PC-9 (cell line): Measurements from ENCODE around the gene PARP16. TPM values are rescaled to one million over a fixed set of nuclear protein-coding genes. Genes with fewer than 3 reads are reported as not detected.

ENCODE experiments used
- BruUV-seq: library from RNA; stranded (reverse); fragments of 400-500 nt; replicated peaks from 2 replicates; lab custom pipeline; 2021; lab: Mats Ljungman, UMichigan
- CTCF ChIA-PET: fragments of 300-600 bp; sonication (Branson Sonifier 250); formaldehyde crosslinking; loops from one replicate; lab custom pipeline; 2022; ENCODE audit warnings: antibody characterized with exemption; lab: Charles Lee
- POLR2A ChIA-PET: fragments of 300-600 bp; sonication (Branson Sonifier 250); formaldehyde crosslinking; loops from one replicate; lab custom pipeline; 2022; ENCODE audit warnings: antibody characterized with exemption; ENCODE audit not compliant: unreplicated experiment; lab: Charles Lee
- DNase-seq, 2 experiments: peaks; one replicate each; pipeline versions ENCODE4 v3.0.0 to v3.0.0-alpha.2; 2015 to 2022; ENCODE audit warnings: mixed read lengths in 1 of 2
- H2AFZ ChIP-seq: fragments of 200-600 bp; sonication (generic); 2 replicates; pipeline ENCODE4 v1.8.1; 2017; ENCODE audit warnings: antibody characterized with exemption
- H3F3A ChIP-seq: fragments of 200-600 bp; sonication (generic); 2 replicates; pipeline ENCODE4 v1.8.1; 2017; ENCODE audit warnings: antibody characterized with exemption, mild to moderate bottlenecking, low read depth; ENCODE audit not compliant: insufficient read depth
- H3K27ac ChIP-seq: fragments of 200-600 bp; sonication (generic); 2 replicates; pipeline ENCODE4 v1.6.1; 2016; ENCODE audit warnings: mixed run types
- H3K27me3 ChIP-seq: fragments of 200-600 bp; sonication (generic); 2 replicates; pipeline ENCODE4 v1.6.1; 2016; ENCODE audit warnings: low read depth, mixed run types; ENCODE audit not compliant: insufficient read depth
- H3K36me3 ChIP-seq: fragments of 200-600 bp; sonication (generic); 2 replicates; pipeline ENCODE4 v1.6.1; 2016; ENCODE audit warnings: low read depth, mixed run types
- H3K4me1 ChIP-seq: fragments of 200-600 bp; sonication (generic); replicated peaks from 2 replicates; pipeline ENCODE4 v1.6.1; 2016; ENCODE audit warnings: mixed run types; ENCODE audit not compliant: insufficient read depth
- H3K4me2 ChIP-seq: fragments of 200-600 bp; sonication (generic); 2 replicates; pipeline ENCODE4 v1.6.1; 2017; ENCODE audit warnings: mixed run types
- H3K4me3 ChIP-seq: fragments of 200-600 bp; sonication (generic); 2 replicates; pipeline ENCODE4 v1.6.1; 2016; ENCODE audit warnings: mixed run types
- H3K79me2 ChIP-seq: fragments of 200-600 bp; sonication (generic); 2 replicates; pipeline ENCODE4 v1.6.1; 2017; ENCODE audit warnings: low read depth, mixed run types
- H3K9me2 ChIP-seq: fragments of 200-600 bp; sonication (generic); 2 replicates; pipeline ENCODE4 v1.8.1; 2017; ENCODE audit warnings: mild to moderate bottlenecking; ENCODE audit not compliant: insufficient read depth
- H3K9me3 ChIP-seq: fragments of 200-600 bp; sonication (generic); 2 replicates; pipeline ENCODE4 v1.8.1; 2016; ENCODE audit warnings: low read depth; ENCODE audit not compliant: insufficient read depth
- H4K20me1 ChIP-seq: fragments of 200-600 bp; sonication (generic); 2 replicates; pipeline ENCODE4 v1.8.1; 2017; ENCODE audit not compliant: insufficient read depth
- EZH2 ChIP-seq: fragments of 200-600 bp; sonication (generic); IDR thresholded peaks from 2 replicates; pipeline ENCODE4 v1.8.0; 2017; ENCODE audit warnings: antibody characterized with exemption, low read depth
- intact Hi-C: fragments of 100-400 bp; cut with micrococcal nuclease; formaldehyde crosslinking; loops from one replicate; pipeline ENCODE4 v1.10.0; 2022; ENCODE audit not compliant: unreplicated experiment
- total RNA-seq: library from RNA; stranded (reverse); gene quantifications from 2 replicates; pipeline ENCODE4 v1.2.3, GENCODE V29; 2021
- TF ChIP-seq, protein P1 (sequence below): fragments of 200-600 bp; sonication (generic); conservative IDR thresholded peaks from 2 replicates; pipeline ENCODE4 v1.6.1; 2017; ENCODE audit warnings: mixed run types, antibody characterized with exemption, mild to moderate bottlenecking, moderate library complexity

PARP16 gene
- total RNA-seq, 1 experiment from 2014 or later: 12.3 TPM

DNA sequence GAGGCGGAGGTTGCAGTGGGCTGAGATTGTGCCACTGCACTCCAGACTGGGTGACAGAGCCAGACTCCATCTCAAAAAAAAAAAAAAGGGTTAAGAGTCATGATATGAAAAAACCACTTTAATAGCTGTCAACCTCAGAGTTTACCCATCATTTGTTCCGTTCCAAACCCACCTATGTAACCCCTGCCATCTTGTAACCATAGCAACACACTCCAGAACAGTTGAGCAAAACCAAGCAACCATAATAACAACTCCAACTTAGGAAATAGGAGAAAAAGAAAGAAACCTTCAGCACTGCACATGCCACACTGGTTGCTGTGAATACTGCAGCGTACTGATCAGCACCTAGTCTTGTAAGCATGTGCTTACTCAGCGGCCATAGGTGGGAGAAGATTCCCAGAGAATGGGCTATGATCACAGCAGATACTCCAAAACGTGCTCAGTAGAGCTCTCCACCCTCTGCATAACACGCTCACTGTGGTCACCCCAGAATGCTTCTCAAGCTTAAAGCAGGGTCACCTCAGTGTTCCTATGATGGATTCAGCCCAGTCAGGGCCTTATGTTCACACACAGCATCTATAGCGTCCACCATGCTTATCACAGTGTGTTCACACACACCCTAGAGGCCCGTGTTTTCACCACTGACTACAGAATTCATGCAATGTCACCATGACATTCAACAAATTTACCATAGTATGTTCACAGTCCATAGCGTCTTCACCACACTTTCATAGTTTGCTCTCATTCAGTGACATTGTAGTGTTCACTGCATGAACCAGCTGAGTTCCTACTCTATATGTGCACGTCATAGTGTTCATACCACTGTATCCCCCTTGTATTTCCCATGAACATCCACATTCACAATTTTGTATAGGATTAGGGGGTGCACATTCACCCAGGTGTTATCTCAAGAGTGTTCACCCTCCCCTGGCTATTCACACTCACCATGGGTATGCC is 68.9 kb downstream of the PARP16 start:
- ChIA-PET CTCF (no interaction called here), POLR2A (no interaction called here)
- no peak overlapping the region for H3K4me3 ChIP-seq
- no peak for TF ChIP-seq EZH2
- TF ChIP-seq, protein P1, sequence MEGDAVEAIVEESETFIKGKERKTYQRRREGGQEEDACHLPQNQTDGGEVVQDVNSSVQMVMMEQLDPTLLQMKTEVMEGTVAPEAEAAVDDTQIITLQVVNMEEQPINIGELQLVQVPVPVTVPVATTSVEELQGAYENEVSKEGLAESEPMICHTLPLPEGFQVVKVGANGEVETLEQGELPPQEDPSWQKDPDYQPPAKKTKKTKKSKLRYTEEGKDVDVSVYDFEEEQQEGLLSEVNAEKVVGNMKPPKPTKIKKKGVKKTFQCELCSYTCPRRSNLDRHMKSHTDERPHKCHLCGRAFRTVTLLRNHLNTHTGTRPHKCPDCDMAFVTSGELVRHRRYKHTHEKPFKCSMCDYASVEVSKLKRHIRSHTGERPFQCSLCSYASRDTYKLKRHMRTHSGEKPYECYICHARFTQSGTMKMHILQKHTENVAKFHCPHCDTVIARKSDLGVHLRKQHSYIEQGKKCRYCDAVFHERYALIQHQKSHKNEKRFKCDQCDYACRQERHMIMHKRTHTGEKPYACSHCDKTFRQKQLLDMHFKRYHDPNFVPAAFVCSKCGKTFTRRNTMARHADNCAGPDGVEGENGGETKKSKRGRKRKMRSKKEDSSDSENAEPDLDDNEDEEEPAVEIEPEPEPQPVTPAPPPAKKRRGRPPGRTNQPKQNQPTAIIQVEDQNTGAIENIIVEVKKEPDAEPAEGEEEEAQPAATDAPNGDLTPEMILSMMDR: no peak
- BruUV-seq: no TSS peak
- H3K9me3 ChIP-seq: no peaks in the 10 kb centered on the region
- intact Hi-C loops: no loop called here
- no peaks in the 10 kb centered on the region for H3K4me1 ChIP-seq
- H3K27me3 ChIP-seq: no peaks in the 10 kb centered on the region
- H3K9me2 ChIP-seq: no peaks in the 10 kb centered on the region
- H3F3A ChIP-seq: no peaks in the 10 kb centered on the region
- no peak overlapping the region for H2AFZ ChIP-seq
- no peaks in the 10 kb centered on the region for H3K36me3 ChIP-seq
- H3K27ac ChIP-seq: no peak overlapping the region
- no peak overlapping the region for H3K4me2 ChIP-seq
- no peak for DNase-seq
- no peaks in the 10 kb centered on the region for H3K79me2 ChIP-seq
- no peaks in the 10 kb centered on the region for H4K20me1 ChIP-seq

DNA sequence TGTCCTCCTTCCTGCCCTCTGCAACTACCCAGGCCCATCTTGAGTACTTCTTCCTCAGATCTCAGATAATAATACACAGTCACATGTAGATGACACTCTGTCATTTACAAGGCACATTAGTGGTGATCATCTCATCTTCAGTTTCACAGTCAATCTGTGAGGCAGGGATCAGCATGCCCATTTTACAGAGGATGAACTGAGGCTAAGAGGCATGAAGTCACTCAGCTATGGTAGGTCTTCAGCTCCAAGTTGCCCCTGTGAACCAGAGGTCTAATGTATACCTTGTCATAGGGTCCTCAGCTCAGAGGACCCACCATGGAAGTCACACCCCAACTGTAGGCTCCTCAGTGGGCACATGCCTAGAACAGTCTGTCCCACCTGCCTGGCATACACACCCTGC is 71.2 kb downstream of the PARP16 start:
- no peak overlapping the region for H3K4me2 ChIP-seq
- H3F3A ChIP-seq: peaks cover 2% of the 10 kb centered on the region; the same call in 1 of the 2 replicates
- no peak overlapping the region for H3K4me3 ChIP-seq
- H3K27me3 ChIP-seq: no peaks in the 10 kb centered on the region
- intact Hi-C loops: no loop called here
- no peaks in the 10 kb centered on the region for H3K79me2 ChIP-seq
- H4K20me1 ChIP-seq: no peaks in the 10 kb centered on the region
- H3K9me2 ChIP-seq: no peaks in the 10 kb centered on the region
- H3K4me1 ChIP-seq: peaks cover 18% of the 10 kb centered on the region
- H3K36me3 ChIP-seq: no peaks in the 10 kb centered on the region
- no peak for DNase-seq
- H2AFZ ChIP-seq: no peak overlapping the region
- BruUV-seq: no TSS peak
- no peak overlapping the region for H3K27ac ChIP-seq
- H3K9me3 ChIP-seq: no peaks in the 10 kb centered on the region
- POLR2A ChIA-PET: no interaction called here
- no peak for TF ChIP-seq EZH2
- TF ChIP-seq, protein P1: no peak
- CTCF ChIA-PET: no interaction called here

DNA sequence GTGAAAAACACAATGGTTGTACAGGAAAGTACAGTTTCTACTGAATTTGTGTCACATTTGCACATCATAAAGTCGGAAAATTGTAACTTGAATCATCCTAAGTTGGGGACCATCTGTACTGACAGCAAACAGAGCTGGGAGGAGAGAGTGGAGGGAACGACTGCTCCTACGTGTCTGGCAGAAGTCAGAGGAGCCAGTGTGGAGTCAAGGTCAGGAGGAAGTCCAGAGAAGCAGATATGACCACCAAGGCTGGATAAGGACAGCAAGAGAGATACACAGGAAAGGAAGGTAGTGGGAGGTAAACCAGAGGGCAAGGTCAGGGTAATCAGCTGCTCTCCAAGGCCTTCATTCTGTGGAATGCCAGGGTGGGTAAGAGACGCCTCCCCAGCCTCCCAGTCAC is 72.7 kb downstream of the PARP16 start:
- Histone ChIP-seq H3K9me2 (no peaks in the 10 kb centered on the region), H3K4me2 (no peak overlapping the region), H3K27ac (no peak overlapping the region), H3K9me3 (no peaks in the 10 kb centered on the region), H3K27me3 (no peaks in the 10 kb centered on the region), H3K36me3 (no peaks in the 10 kb centered on the region), H3K79me2 (no peaks in the 10 kb centered on the region), H4K20me1 (no peaks in the 10 kb centered on the region), H3K4me3 (no peak overlapping the region), H3F3A (peaks cover 17% of the 10 kb centered on the region; the same call in 1 of the 2 replicates), H2AFZ (no peak overlapping the region), H3K4me1 (peaks cover 33% of the 10 kb centered on the region)
- no peak for DNase-seq
- intact Hi-C loops: no loop called here
- TF ChIP-seq, protein P1: no peak
- no peak for TF ChIP-seq EZH2
- ChIA-PET POLR2A (no interaction called here), CTCF (no interaction called here)
- no TSS peak for BruUV-seq
